GM12874 (cell line): ENCODE measurements around the gene EXTL1.

Experiments used
- CTCF ChIP-seq: IDR thresholded peaks from 2 replicates; pipeline ENCODE4 v1.5.1; 2011; ENCODE audit warnings: low read depth, mild to moderate bottlenecking, control low read depth, low read length, moderate library complexity; ENCODE audit not compliant: insufficient read depth

The EXTL1 gene

DNA sequence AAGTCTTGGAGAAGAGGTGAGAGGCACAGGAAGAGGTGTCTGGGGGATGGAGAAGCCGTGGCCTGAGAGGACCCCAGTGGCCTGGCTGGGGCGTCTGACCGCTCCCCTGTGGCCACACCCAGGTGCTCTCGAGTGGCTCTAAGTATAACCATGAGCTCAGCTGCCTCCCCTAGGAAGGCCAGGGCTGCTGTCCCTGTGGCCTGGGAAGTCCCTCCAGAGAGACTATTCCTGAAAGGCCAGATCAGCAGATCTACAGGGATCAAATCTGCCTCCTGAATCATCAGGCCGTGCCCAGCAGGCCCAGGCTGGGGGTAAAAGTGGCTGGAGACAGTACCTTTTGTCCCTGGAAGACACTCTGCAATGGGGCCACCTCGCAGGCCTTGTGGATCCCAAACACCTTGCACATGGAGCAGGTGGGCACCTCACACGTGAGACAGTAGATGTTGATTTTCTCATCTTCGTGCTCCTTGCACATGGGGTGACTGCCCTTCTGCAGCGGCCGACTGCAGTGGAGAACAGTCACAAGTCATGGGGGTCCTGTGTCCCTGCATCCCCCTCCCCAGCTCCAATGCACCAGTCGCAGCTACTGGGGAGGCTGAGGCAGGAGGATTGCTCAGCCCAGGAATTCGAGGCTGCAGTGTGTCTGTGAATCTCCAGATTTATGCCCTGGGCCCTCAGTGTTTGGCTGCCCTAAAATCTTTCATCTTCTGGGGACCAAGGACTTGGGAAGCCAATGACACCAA is 39.4 kb downstream of the EXTL1 start:
- no peak for TF ChIP-seq CTCF

DNA sequence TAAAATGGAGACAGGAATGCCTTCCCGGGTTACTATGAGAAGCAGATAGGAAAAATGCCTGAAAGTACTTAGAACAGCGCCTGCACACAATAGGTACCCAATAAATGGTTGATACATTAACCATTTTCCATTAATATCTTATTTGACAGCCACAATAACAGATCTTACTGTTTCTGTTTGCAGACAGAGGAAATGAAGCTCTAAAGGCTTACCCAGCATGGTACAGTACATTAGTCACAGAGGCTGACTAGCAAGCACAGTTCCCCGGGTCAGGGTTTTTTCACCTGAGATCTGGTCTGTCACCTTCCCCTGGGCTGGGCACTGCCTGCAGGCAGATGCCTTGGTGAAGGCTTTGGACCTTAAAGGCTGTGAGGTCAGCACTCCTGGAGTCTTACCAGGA is 43.0 kb downstream of the EXTL1 start:
- no peak for TF ChIP-seq CTCF

- TF ChIP-seq CTCF = no peak
Measured at GRCh38 chr1:26066160-26066559, 44.6 kb downstream of the EXTL1 start.

DNA sequence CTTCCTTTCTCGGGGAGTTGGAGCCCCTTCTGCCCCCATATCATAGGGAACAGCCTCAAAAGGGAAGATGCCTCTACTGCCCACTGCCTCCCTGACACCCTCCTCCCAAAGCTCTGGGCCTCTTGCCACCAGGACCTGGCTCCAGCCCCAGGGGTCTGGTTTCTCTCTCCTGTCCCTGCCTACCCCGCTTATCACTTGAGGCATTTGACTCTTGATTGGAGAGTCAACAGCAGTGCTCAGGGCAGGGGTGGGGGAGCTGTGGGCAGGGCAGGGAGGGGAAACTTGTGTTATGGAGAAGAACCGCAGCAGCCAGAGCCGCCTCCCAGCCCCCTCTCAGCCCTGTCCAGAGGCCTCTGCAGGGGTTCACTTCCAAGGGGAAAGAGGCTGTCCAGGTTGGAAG is 45.3 kb downstream of the EXTL1 start:
- no peak for TF ChIP-seq CTCF

DNA sequence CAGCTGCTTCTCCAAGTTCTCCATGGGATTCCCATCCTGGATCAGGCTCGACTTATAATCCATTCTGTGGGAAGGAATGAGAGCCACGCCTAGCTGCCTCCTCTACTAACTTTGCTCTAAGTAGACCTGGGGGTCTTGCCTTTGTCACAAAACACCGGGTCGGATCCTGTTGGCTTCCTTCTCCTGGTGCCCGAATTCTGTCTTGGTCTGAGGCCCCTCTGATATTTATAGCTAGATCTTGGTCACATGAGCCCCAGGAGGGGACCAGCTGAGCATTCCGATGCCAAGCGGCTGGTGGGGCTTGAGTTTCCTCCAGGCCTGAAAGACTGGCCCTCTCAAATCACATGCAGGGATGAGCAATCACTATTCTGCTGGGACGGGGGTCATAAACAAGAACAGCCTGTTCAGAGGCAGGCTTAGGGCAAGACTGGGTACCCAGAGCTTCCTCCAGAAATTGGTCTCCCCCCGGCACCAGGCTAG is 45.9 kb downstream of the EXTL1 start, which contains the start of gene TRIM63:
Gene TRIM63, minus strand, starts transcription at position 199 of the 480 bp plus-strand sequence. Its CDS starts 136 bp downstream, at position 63.
- no peak for TF ChIP-seq CTCF

- TF ChIP-seq CTCF = no peak
Measured at GRCh38 chr1:26069941-26070295, 48.3 kb downstream of the EXTL1 start.

DNA sequence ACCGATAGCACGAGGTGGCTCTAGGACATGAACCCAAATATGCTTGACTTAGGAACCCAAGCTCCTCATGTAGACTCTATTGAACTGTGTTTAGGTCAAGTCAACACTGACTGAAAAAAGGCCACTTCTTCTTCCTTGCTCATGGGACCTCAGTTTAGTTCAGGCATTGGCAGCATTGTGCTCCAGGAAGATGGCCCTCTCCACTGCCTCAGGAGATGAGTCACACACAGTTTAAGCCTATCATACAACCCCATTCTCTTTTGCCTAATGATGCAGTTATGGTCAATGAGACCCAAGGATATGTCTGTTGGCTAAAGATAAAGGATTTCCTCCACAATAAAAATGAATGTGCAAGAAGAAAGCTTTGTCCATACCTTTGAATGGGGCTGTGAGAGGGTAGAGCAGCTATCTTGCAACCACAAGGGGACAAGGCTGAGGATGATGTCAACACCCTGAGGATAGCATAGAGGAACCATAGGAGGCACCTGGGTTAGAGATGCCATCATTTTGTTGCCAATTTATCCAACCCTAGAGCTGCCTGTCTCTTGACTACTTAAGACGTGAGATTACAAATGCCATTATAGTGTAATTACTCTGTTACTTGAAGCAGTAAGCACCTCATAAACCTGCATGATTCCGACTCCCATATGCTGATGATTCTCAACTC is 48.9 kb downstream of the EXTL1 start:
- TF ChIP-seq CTCF = no peak
